Measurements from ENCODE around the gene SLC30A7. TPM values are rescaled to one million over a fixed set of nuclear protein-coding genes. Genes with fewer than 3 reads are reported as not detected.

The SLC30A7 gene
- total RNA-seq, 1 experiment from 2014 or later = 20.7 TPM

DNA sequence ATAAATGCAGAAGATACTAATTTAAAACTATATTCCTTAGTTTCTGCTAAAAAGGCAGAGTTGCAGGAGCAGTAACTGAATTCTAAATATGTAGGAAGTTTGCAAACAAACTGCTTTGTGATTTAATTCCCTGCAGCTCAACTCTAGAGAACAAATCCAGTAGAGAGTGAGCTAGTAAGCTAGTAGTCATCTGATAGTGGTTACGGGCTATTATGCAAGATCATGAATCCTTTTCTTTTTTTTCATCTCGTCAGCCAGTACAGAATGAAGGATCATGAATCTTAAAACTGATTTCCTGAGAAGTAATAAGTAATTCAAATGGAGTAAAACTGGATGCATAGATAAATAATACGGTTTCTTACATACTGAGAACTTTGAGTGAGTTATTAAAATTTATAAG, 126.4 kb downstream of the SLC30A7 start (continued):
- TF ChIP-seq NFATC4 (CRISPR knock-in tag; IDR thresholded peaks at IDR 0.05) = no peak

DNA sequence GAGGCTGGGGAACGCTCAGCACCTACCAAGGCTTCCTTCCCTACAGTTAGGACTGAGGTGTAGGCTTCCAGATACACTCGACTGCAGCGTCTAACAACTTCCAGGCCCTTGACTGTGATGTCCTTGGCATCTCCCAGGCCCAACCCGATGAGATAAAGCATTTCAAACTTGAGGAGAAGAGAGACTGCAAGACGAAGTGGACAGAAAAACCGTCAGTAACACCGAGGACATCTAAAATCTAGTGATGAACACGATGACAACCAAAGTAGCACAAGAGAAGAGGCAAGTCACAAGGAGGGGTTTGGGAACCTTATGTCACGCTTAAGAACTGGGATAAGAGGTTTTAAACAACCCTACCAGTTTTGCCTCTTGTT, 129.4 kb downstream of the SLC30A7 start:
- no peaks in the 10 kb centered on the region for H3K27me3 Mint-ChIP-seq (ENCODE audit: low read depth)
- no peak for DNase-seq (ENCODE audit: low spot score)
- ATAC-seq = peak; percentile 42
- TF ChIP-seq TCF7 (CRISPR knock-in tag; IDR thresholded peaks at IDR 0.05; ENCODE audit: low read depth) = no peak
- TF ChIP-seq SMAD4 (CRISPR knock-in tag; IDR thresholded peaks at IDR 0.05) = no peak
- TF ChIP-seq TEAD1 (CRISPR knock-in tag; IDR thresholded peaks at IDR 0.05) = no peak
- TF ChIP-seq E2F5 (CRISPR knock-in tag; IDR thresholded peaks at IDR 0.05) = no peak
- no peak for TF ChIP-seq SP1 (CRISPR knock-in tag; conservative IDR thresholded peaks at IDR 0.05)
- no peak for TF ChIP-seq RORB (CRISPR knock-in tag; IDR thresholded peaks at IDR 0.05)
- TF ChIP-seq FOXP4 (CRISPR knock-in tag; IDR thresholded peaks at IDR 0.05) = no peak
- TF ChIP-seq ZNF281 (CRISPR knock-in tag; IDR thresholded peaks at IDR 0.05) = no peak
- TF ChIP-seq, protein P1, sequence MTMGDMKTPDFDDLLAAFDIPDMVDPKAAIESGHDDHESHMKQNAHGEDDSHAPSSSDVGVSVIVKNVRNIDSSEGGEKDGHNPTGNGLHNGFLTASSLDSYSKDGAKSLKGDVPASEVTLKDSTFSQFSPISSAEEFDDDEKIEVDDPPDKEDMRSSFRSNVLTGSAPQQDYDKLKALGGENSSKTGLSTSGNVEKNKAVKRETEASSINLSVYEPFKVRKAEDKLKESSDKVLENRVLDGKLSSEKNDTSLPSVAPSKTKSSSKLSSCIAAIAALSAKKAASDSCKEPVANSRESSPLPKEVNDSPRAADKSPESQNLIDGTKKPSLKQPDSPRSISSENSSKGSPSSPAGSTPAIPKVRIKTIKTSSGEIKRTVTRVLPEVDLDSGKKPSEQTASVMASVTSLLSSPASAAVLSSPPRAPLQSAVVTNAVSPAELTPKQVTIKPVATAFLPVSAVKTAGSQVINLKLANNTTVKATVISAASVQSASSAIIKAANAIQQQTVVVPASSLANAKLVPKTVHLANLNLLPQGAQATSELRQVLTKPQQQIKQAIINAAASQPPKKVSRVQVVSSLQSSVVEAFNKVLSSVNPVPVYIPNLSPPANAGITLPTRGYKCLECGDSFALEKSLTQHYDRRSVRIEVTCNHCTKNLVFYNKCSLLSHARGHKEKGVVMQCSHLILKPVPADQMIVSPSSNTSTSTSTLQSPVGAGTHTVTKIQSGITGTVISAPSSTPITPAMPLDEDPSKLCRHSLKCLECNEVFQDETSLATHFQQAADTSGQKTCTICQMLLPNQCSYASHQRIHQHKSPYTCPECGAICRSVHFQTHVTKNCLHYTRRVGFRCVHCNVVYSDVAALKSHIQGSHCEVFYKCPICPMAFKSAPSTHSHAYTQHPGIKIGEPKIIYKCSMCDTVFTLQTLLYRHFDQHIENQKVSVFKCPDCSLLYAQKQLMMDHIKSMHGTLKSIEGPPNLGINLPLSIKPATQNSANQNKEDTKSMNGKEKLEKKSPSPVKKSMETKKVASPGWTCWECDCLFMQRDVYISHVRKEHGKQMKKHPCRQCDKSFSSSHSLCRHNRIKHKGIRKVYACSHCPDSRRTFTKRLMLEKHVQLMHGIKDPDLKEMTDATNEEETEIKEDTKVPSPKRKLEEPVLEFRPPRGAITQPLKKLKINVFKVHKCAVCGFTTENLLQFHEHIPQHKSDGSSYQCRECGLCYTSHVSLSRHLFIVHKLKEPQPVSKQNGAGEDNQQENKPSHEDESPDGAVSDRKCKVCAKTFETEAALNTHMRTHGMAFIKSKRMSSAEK (CRISPR knock-in tag; IDR thresholded peaks at IDR 0.05; ENCODE audit: borderline replicate concordance) = no peak
- no peak for TF ChIP-seq GABPB1 (CRISPR knock-in tag; IDR thresholded peaks at IDR 0.05)
- TF ChIP-seq, protein P2, sequence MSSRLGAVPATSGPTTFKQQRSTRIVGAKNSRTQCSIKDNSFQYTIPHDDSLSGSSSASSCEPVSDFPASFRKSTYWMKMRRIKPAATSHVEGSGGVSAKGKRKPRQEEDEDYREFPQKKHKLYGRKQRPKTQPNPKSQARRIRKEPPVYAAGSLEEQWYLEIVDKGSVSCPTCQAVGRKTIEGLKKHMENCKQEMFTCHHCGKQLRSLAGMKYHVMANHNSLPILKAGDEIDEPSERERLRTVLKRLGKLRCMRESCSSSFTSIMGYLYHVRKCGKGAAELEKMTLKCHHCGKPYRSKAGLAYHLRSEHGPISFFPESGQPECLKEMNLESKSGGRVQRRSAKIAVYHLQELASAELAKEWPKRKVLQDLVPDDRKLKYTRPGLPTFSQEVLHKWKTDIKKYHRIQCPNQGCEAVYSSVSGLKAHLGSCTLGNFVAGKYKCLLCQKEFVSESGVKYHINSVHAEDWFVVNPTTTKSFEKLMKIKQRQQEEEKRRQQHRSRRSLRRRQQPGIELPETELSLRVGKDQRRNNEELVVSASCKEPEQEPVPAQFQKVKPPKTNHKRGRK (CRISPR knock-in tag; IDR thresholded peaks at IDR 0.05; ENCODE audit: borderline replicate concordance) = no peak
- no peak for TF ChIP-seq ESRRA (CRISPR knock-in tag; IDR thresholded peaks at IDR 0.05; ENCODE audit: borderline replicate concordance)
- H3K4me1 Mint-ChIP-seq = peaks cover 27% of the 10 kb centered on the region
- H3K9me3 Mint-ChIP-seq = no peaks in the 10 kb centered on the region
- H3K27ac Mint-ChIP-seq = peak overlapping the region; percentile 97
- peak overlapping the region; percentile 100 for H3K4me3 Mint-ChIP-seq
- ChIA-PET POLR2A (no interaction called here), CTCF (no interaction called here)
- H3K36me3 Mint-ChIP-seq = peaks cover 13% of the 10 kb centered on the region
